Right cardiac atrium (tissue), 5 donors: ENCODE results near the gene WDFY3. TPM values are rescaled to one million over a fixed set of nuclear protein-coding genes. Genes with fewer than 3 reads are reported as not detected.
A peak's percentile ranks its signal among the peaks of the same experiment; 100 is the strongest.

Experiments
- ATAC-seq, 2 donors: fragments of 200-7000 bp; cut with Tn5 transposase; one replicate each; pipeline versions ENCODE4 v1.8.0 to v1.9.1; 2020; ENCODE audit warnings: moderate library complexity in 2 of 2, mild to moderate bottlenecking in 1 of 2
- DNase-seq, 3 donors: peaks; one replicate each; pipeline ENCODE4 v3.0.0-alpha.2; 2020
- H3K27ac ChIP-seq: one replicate; pipeline ENCODE4 v1.5.1; 2013; ENCODE audit warnings: mild to moderate bottlenecking, low read length, control low read depth, moderate library complexity
- H3K27me3 ChIP-seq: one replicate; pipeline ENCODE4 v1.6.1; 2013; ENCODE audit not compliant: control insufficient read depth, insufficient read depth
- H3K4me1 ChIP-seq: one replicate; pipeline ENCODE4 v1.6.1; 2013; ENCODE audit warnings: low read length; ENCODE audit not compliant: control insufficient read depth, insufficient read depth
- H3K4me3 ChIP-seq: one replicate; pipeline ENCODE4 v1.5.1; 2013; ENCODE audit warnings: low read length, control low read depth
- H3K9me3 ChIP-seq: one replicate; pipeline ENCODE4 v1.6.1; 2013; ENCODE audit warnings: low read length; ENCODE audit not compliant: control insufficient read depth
- WGBS: extraction: QIAGEN DNeasy Blood & Tissue Kit; methylation state at CpG from one replicate; pipeline ENCODE4 v1.1.7; 2013; 5-methylcytosine and 5-hydroxymethylcytosine counted together
- intact Hi-C, 4 donors: fragments of 100-400 bp; cut with DNase I; formaldehyde crosslinking; loops; one replicate each; pipeline versions ENCODE4 v1.11.0 to v1.14.0; 2022 to 2023
- polyA plus RNA-seq: library from polyadenylated mRNA; stranded (reverse); fragments of 200-250 nt; gene quantifications from one replicate; pipeline ENCODE4 v1.2.3, GENCODE V29; 2013
- total RNA-seq, 4 donors: library from RNA; stranded (reverse); fragmentation: NEBNext Ultra II Directional; extraction: Animal tissue kit (Norgen Biotek cat#: 25700); gene quantifications; one replicate each; pipeline ENCODE4 v1.2.1, GENCODE V29; 2021
- donor health status: healthy with polysubstance abuse.
- donor health status: DM: no; HTN: yes; CAD: no.
- donor health status: DM: no; HTN: no; CAD: no.
- donor health status: DM: no; HTN: yes; CAD: no; lungs with severe emphysema.
- donor health status: DM: yes; HTN: yes; CAD: no.

Gene WDFY3
- total and polyA plus RNA-seq, 5 donors, result 6.7 to 50.2 (median 46.5) TPM

DNA sequence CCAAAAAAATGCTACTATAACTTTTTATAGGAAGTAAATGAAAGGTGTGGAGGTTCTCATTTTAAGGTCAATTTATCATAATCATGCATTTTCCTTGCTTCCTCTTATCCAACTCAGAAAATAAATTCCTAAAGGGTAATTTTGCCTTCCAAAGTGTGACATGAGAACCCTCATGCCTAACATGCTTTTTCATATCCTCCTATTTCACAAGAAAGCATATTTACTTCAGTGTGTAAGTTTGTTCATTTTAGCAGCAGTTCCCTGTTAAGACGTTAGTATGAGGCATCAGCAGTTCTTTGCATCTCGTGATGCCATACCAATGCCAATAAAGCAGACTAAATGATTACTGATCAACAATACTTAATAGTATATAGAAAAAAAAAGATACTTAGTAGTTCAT, 18.4 kb downstream of the WDFY3 start:
- H3K27me3 ChIP-seq, result no peaks in the 10 kb centered on the region
- WGBS, result 66% methylated on average over 2 of the region's 2 CpGs
- peaks cover 4% of the 10 kb centered on the region for H3K4me1 ChIP-seq
- H3K4me3 ChIP-seq, result no peak overlapping the region
- intact Hi-C loops, result no loop called here
- DNase-seq (no peak), ATAC-seq (no peak)
- no peak overlapping the region for H3K27ac ChIP-seq
- no peaks in the 10 kb centered on the region for H3K9me3 ChIP-seq

DNA sequence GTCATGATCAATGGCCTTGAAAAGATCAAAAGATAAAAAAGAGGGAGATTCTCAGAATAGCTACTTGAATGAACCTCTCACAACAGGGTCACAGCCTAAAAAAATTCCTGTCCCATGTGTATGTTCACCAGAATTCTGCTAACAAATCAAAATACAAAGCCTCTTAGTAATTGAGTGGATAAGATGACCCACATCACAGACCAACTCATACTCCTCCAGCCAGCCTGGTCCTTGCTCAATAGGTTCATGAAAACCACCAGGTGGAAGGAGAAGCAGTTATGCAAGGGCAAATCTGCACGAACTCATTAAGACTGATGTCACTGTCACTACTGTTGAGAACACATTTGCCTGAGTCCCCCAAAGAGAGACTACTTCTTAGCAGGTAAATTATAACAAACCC, 21.5 kb downstream of the WDFY3 start:
- intact Hi-C loops, result no loop called here
- WGBS, result 55% methylated on average over 1 of the region's 1 CpG
- Histone ChIP-seq H3K9me3 (no peaks in the 10 kb centered on the region), H3K27me3 (no peaks in the 10 kb centered on the region), H3K4me3 (no peak overlapping the region), H3K27ac (no peak overlapping the region), H3K4me1 (peaks cover 4% of the 10 kb centered on the region)
- no peak for ATAC-seq
- no peak for DNase-seq

- no peaks in the 10 kb centered on the region for H3K9me3 ChIP-seq
- intact Hi-C loops, result no loop called here
- no peaks in the 10 kb centered on the region for H3K27me3 ChIP-seq
- no peak for ATAC-seq
- DNase-seq, result no peak
- no peak overlapping the region for H3K4me3 ChIP-seq
- H3K4me1 ChIP-seq, result peaks cover 11% of the 10 kb centered on the region
- H3K27ac ChIP-seq, result no peak overlapping the region
These were observed 25.5 kb downstream of the WDFY3 start for GRCh38 chr4:84940960-84941359.

DNA sequence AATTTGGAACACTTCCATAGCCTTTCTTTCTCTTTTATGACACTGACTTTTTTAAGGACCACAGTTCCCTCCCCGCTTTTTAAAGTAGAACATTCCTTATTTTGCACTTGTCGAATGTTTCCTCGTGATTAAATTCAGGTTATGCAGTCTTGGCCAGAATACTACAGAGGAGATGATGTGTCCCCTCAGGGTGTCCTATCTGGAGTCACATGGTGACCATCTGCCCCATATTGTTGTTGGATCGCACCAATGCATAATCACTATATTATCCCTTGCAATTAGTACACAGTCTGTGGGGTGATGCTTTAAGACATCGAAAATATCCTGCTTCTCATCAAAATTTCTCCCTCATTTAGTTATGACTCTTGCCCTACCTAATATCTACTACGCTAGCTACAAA, 27.4 kb downstream of the WDFY3 start:
- Histone ChIP-seq H3K4me1 (peaks cover 9% of the 10 kb centered on the region), H3K4me3 (no peak overlapping the region), H3K27me3 (no peaks in the 10 kb centered on the region), H3K27ac (no peak overlapping the region), H3K9me3 (no peaks in the 10 kb centered on the region)
- intact Hi-C loops, result no loop called here
- no peak for DNase-seq
- 75% methylated on average over 6 of the region's 6 CpGs for WGBS
- ATAC-seq, result no peak

DNA sequence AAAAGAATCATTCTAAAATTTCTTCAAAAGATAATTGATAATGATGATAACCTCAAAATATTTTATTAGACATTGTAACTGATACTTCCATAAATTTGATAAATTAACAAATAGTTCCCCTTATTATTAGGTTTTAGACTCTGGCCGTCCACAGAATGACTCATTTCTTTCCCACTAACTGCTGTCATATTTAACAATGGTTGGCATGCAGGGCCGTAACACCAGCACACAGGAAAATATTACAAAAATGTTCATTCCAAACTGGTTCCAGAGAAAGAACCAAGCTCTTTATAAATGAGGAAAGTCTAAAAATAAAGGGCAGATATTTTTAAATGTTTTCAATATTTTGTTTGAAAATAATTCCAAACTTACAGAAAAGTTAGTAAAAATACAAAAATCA, 28.2 kb downstream of the WDFY3 start:
- ATAC-seq, result peak; percentile 78 to 83
- H3K9me3 ChIP-seq, result no peaks in the 10 kb centered on the region
- no peak overlapping the region for H3K27ac ChIP-seq
- H3K27me3 ChIP-seq, result no peaks in the 10 kb centered on the region
- no peak overlapping the region for H3K4me3 ChIP-seq
- intact Hi-C loops, result no loop called here
- no peak for DNase-seq
- 10% methylated on average over 2 of the region's 2 CpGs for WGBS
- peaks cover 9% of the 10 kb centered on the region for H3K4me1 ChIP-seq

- Histone ChIP-seq H3K9me3 (no peaks in the 10 kb centered on the region), H3K4me1 (peaks cover 9% of the 10 kb centered on the region), H3K27ac (no peak overlapping the region), H3K27me3 (no peaks in the 10 kb centered on the region), H3K4me3 (no peak overlapping the region)
- intact Hi-C loops, result no loop called here
- DNase-seq (no peak), ATAC-seq (peak in 1 of 2 donors; percentile 50)
- WGBS, result 50% methylated on average over 3 of the region's 3 CpGs
These were observed 29.0 kb downstream of the WDFY3 start for GRCh38 chr4:84937381-84937977.

DNA sequence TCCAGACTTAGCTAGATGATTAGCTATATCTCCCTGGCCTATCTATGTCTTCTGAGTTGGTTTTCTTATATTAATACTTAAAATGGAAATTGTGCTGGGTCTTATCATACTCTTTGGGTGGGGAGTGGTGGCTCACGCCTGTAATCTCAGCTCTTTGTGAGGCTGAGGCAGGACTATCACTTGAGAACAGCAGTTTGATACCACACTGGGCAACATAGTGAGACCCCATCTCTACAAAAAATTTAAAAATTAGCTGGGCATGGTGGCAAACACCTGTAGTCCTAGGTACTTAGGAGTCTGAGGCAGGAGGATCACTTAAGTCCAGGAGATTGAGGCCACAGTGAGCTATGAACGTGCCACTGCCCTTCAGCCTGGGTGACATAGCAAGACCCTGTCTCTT, 30.4 kb downstream of the WDFY3 start:
- Histone ChIP-seq H3K4me3 (no peak overlapping the region), H3K9me3 (no peaks in the 10 kb centered on the region), H3K4me1 (peaks cover 12% of the 10 kb centered on the region), H3K27ac (no peak overlapping the region), H3K27me3 (no peaks in the 10 kb centered on the region)
- DNase-seq (no peak), ATAC-seq (no peak)
- intact Hi-C loops, result no loop called here
- 91% methylated on average over 2 of the region's 2 CpGs for WGBS

- DNase-seq (no peak), ATAC-seq (no peak)
- intact Hi-C loops, result no loop called here
- 97% methylated on average over 1 of the region's 1 CpG for WGBS
- Histone ChIP-seq H3K4me1 (peaks cover 9% of the 10 kb centered on the region), H3K9me3 (no peaks in the 10 kb centered on the region), H3K27ac (no peak overlapping the region), H3K27me3 (no peaks in the 10 kb centered on the region), H3K4me3 (no peak overlapping the region)
These were observed 34.0 kb downstream of the WDFY3 start for GRCh38 chr4:84932462-84932861.

- H3K4me1 ChIP-seq, result peaks cover 6% of the 10 kb centered on the region
- no peak overlapping the region for H3K4me3 ChIP-seq
- no peaks in the 10 kb centered on the region for H3K27me3 ChIP-seq
- no peak for DNase-seq
- WGBS, result 71% methylated on average over 3 of the region's 3 CpGs
- intact Hi-C loops, result no loop called here
- no peak overlapping the region for H3K27ac ChIP-seq
- no peak for ATAC-seq
- H3K9me3 ChIP-seq, result no peaks in the 10 kb centered on the region
These were observed 34.5 kb downstream of the WDFY3 start for GRCh38 chr4:84931961-84932360.

- H3K27ac ChIP-seq, result no peak overlapping the region
- no peaks in the 10 kb centered on the region for H3K27me3 ChIP-seq
- peaks cover 6% of the 10 kb centered on the region for H3K4me1 ChIP-seq
- no peak for ATAC-seq
- H3K9me3 ChIP-seq, result no peaks in the 10 kb centered on the region
- intact Hi-C loops, result no loop called here
- no peak for DNase-seq
- no peak overlapping the region for H3K4me3 ChIP-seq
- WGBS, result 74% methylated on average over 2 of the region's 2 CpGs
These were observed 35.2 kb downstream of the WDFY3 start for GRCh38 chr4:84931274-84931673.

DNA sequence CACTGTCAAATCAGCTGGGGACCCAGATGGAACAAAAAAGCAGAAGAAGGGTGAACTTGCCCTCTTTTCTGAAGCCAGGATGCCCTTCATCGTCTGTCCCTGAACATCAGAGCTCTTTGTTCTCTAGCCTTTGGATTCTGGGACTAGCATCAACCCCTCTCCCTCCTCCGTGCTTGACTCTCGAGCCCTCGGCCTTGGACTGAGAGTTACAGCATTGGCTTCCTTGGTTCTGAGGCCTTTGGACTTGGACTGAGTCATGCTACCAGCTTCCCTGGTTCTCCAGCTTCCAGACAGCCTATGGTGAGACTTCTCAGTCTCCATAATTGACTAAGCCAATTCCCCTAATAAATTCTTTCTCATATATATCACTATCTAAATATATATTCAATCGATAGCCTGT, 38.4 kb downstream of the WDFY3 start:
- WGBS, result 96% methylated on average over 5 of the region's 5 CpGs
- DNase-seq (no peak), ATAC-seq (no peak)
- Histone ChIP-seq H3K9me3 (no peaks in the 10 kb centered on the region), H3K4me1 (peaks cover 3% of the 10 kb centered on the region), H3K27me3 (no peaks in the 10 kb centered on the region), H3K4me3 (no peak overlapping the region), H3K27ac (no peak overlapping the region)
- intact Hi-C loops, result no loop called here

DNA sequence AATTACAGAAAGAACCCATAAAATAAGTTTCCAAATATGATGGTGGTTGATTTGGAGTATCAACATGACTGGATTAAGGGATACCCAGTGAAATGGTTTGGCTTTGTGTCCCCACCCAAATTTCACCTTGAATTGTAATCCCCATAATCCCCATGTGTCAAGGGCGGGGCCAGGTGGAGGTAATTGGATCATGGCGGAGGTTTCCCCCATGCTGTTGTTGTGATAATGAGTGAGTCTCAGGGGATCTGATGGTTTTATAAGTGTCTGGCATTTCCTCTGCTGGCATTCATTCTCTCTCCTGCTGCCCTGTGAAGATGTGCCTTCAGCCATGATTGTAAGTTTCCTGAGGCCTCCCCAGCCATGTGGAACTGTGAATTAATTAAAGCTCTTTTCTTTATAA, 39.1 kb downstream of the WDFY3 start:
- no peak overlapping the region for H3K27ac ChIP-seq
- H3K9me3 ChIP-seq, result no peaks in the 10 kb centered on the region
- intact Hi-C loops, result no loop called here
- WGBS, result 99% methylated on average over 2 of the region's 2 CpGs
- H3K4me3 ChIP-seq, result no peak overlapping the region
- H3K4me1 ChIP-seq, result peaks cover 3% of the 10 kb centered on the region
- no peaks in the 10 kb centered on the region for H3K27me3 ChIP-seq
- DNase-seq (no peak), ATAC-seq (no peak)
